A673 (cell line): ENCODE data around the gene ACAD9.

ENCODE experiments used
- EZH2 ChIP-seq: fragments of 200-600 bp; sonication (generic); IDR thresholded peaks from 2 replicates; pipeline ENCODE4 v1.6.1; 2017; ENCODE audit warnings: borderline replicate concordance, low read depth, mild to moderate bottlenecking, mixed read lengths, antibody characterized with exemption, low read length; ENCODE audit not compliant: poor library complexity, severe bottlenecking
- TF ChIP-seq, protein P1 (sequence below): fragments of 300-800, 200-600 bp; sonication (generic); conservative IDR thresholded peaks from 2 replicates; pipeline ENCODE4 v1.5.1; 2017; ENCODE audit warnings: low read depth, mild to moderate bottlenecking, antibody characterized with exemption, low read length, moderate library complexity, mixed read lengths

DNA sequence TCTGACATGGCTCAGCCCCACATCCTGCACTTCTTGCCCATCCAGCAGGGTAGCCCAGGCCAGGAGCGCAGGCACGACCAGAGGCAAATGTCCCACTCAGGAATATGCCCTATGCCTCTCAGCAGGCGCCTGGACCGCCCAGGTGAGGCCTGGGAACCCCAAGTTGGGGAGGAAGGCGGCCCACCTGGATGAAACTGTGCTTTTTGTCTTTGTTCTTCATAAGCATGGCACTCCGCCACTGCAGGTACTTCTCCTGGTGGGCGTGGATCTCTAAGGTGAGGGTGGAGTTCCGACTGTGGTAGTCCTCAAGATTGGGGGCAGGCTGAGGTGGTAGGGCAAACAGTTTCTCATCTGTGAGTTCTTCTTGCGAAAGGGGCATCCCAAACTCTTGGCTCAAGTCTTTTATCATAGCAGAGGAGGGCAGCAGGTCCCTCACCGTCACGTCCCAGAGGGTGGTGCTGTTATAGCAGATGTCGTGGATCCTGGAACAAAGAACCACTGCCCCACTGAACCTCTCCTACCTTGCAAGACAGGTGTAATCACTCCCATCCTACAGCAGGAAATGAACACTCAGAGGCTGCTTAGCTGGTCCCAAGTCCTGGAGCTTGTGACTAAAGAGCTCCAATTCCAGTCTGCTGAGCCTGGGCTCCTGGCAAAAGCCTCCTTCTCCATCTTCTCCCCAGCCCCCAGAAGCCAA lies 53.2 kb downstream of the ACAD9 start:
- TF ChIP-seq, protein P1, sequence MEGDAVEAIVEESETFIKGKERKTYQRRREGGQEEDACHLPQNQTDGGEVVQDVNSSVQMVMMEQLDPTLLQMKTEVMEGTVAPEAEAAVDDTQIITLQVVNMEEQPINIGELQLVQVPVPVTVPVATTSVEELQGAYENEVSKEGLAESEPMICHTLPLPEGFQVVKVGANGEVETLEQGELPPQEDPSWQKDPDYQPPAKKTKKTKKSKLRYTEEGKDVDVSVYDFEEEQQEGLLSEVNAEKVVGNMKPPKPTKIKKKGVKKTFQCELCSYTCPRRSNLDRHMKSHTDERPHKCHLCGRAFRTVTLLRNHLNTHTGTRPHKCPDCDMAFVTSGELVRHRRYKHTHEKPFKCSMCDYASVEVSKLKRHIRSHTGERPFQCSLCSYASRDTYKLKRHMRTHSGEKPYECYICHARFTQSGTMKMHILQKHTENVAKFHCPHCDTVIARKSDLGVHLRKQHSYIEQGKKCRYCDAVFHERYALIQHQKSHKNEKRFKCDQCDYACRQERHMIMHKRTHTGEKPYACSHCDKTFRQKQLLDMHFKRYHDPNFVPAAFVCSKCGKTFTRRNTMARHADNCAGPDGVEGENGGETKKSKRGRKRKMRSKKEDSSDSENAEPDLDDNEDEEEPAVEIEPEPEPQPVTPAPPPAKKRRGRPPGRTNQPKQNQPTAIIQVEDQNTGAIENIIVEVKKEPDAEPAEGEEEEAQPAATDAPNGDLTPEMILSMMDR, result no peak
- TF ChIP-seq EZH2, result no peak
